ENCODE data around the gene GLRX.
A peak's percentile ranks its signal among the peaks of the same experiment; 100 is the strongest.

The GLRX gene, protein sequence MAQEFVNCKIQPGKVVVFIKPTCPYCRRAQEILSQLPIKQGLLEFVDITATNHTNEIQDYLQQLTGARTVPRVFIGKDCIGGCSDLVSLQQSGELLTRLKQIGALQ

DNA sequence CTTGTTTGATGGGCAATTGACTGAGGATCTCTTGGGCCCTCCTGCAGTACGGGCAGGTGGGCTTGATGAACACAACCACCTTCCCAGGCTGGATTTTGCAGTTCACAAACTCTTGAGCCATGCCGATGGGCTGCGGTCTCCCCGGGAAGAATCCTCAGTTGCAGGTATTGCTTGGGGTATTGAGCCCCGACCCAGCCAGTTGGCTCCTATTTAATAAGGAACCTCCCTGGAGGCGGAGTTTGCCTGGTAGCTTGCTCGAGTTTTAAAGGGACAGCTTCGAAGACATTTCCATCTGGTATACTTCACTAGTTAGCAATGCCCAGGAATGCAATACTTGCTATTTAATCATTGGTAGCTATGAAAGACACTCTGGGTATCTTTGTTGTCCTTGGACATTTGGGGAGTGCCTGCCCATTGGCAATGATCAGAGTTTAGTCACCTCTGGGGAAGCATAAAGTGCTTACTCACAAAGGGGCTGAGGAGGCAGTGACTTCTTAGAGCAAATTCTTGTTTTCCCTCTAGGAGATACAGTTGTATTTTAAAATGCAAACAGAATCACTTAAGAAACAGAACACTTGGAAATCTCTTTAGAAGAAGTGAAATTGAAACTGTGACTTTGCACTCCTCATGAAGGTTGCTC is at the start of gene GLRX:
Gene GLRX (minus strand): TSS at position 185 of the 640 bp plus-strand sequence. CDS start 64 bp downstream, at position 121.
- peak in 1 of 2 experiments; percentile 46 for DNase-seq

DNA sequence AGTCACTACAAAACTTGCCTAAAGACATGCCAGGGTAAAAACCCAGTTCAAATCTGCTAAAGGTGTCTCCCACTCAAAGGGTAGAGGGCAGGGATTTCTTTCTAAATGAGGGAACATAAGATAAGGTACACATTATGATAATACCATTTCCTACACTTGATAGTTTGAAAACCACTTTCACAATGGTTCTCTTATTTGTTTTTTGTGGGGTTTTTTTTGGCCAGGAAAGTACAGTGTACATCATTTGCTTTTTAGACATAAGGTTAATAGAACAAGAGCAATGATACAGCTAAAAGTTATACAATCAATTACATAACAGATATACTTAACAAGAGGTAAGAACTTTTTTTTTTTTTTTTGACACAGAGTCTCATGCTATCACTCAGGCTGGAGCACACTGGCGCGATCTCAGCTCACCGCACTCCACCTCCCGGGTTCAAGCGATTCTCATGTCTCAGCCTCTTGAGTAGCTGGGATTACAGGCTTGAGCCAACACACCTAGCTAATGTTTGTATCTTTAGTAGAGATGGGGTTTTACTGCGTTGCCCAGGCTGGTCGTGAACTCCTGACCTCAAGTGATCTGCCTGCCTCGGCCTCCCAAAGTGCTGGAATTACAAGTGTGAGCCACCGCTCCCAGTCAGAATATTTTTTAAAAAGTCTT is 48.8 kb upstream of the GLRX start:
- no peak for DNase-seq

DNA sequence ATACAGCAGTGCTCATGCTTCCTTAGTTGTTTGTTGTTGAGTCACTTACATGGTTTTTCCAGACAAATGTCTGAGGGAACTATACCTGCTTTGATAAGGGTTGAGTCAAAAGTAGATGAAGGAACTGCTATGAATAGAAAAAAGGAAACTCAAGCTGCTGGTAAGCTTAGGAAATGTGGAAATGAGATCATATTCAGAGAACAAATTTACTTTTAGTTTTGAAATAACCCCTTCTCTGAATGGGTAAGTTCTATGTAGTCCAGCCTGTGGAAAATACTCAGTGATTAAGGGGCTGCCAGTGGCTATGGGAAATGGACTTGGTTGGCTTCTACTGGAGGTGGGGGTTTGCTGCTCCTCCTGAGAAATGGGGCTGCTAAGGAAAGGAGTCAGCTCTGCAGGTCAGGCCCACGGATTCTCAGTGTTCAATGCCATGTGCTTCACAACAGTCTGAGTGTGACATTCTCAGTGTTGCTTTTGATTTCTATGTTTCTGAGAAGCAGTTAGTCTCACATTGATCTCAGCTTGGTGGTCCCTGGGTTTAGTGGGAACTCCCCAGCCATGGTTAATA is 47.7 kb upstream of the GLRX start:
- DNase-seq = peak; percentile 26 to 40

DNA sequence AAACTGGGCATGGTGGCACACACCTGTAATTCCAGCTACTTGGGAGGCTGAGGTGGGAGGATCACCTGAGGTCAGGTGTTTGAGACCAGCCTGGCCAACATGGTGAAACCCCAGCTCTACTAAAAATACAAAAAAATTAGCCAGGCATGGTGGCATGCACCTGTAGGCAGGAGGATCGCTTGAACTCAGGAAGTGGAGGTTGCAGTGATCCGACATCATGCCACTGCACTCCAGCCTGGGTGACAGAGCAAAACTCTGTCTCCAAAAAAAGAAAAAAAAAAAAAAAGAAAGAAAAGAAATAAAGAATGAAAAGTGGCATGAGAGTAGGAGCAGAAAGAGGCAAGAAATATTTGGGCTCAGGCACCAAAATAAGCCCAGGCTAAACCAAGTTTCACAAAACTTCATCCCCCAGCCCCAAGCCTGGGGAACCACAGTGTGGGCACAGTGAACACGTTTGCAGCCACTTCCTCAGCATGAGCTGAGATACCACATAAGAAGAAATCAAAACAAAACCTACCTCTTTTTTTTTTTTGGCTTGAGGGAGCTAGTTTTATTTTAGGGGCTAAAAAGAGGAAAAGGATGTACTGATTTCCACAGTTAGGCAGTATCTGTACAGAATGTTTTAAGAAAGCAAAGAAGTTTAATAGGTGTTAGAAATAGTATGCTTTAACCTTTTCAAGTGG is 46.8 kb upstream of the GLRX start:
- peak; percentile 17 to 32 for DNase-seq

DNA sequence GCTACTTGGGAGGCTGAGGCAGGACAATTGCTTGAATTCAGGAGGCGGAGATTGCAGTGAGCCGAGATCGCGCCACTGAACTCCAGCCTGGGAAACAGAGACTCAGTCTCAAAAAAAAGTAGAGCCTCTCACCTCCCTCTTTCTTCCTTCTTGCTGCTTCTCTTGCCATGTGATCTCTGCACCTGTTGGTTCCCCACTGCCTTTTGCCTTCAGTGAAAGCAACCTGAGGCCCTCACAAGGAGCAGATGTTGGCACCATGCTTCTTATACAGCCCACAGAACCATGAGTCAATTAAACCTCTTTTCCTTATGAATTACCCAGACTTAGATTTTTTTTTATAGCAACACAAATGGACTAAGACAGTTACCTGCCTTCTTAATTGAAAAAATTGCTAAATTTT is 45.6 kb upstream of the GLRX start:
- DNase-seq = no peak

DNA sequence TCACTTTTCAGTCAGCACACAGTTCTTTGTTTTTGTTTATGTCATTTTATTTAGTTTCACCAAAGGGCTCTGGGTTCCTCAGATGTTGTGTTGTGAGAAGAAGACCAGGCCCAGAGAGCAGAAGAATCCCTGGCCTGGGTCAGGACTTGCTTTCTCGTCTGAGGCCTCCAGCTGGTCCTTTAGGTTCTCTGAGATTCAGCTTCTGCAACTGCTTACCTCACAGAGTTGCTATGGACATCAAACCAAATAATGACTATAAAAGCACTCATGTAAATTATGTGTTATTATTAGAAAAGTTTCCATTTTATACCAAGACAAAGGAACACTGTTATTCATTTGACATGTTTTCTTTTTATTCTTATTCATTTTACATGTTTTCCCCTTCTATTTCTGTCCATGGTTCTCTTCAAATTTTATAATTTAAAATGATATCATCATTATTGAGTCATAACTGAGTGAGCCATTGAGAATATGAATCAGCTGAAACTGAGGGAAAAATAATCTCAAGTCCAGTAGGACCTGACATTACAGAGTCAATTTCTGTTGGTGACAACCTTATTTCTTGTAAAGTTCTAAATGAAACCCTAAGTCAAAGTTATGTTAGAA is 44.0 kb upstream of the GLRX start:
- DNase-seq = no peak

DNA sequence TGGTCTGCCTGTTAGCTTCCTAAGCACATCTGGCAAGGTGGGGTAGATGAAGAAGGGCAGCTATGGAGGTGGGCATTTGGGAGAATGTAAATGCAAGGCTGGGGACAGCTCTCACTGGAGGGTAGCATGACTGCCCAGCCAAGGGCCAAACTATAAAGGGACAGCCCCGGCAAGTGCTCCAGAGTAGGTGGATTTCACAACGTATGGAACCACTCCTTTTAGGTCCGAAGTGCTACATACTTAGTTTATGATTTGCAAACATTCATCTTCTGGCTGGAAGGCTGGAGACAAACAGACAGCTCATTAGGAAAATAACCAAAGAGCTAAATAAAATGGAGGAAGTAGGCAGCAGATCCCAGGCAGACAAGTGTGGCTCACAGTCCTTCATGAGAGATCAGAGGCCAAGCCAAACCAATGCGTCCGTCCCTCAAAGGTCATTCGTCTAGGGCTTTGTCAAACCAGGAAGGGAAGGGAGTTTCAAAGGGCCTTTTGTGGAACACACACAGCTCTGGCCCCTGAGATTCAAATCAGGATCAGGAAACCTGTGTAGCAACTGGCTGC is 42.5 kb upstream of the GLRX start:
- DNase-seq = no peak

DNA sequence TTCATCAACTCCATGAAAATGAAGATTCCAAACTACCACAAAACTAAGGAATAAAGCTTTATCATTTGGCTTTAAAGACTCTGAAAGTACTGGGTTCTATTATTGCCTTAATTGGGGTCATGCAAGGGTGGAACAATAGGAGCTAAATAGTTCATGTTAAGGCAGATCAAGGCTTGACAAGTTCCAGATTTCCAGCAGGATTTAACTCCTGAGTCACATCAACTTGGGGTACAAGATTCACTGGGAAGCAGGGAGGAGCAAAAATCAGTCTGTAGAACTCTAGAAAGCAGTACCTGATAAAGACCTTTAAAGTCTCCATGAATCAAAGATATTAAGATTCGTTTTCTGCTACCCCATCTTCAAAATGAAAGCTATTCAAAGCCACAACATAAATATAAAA is 41.9 kb upstream of the GLRX start:
- no peak for DNase-seq

DNA sequence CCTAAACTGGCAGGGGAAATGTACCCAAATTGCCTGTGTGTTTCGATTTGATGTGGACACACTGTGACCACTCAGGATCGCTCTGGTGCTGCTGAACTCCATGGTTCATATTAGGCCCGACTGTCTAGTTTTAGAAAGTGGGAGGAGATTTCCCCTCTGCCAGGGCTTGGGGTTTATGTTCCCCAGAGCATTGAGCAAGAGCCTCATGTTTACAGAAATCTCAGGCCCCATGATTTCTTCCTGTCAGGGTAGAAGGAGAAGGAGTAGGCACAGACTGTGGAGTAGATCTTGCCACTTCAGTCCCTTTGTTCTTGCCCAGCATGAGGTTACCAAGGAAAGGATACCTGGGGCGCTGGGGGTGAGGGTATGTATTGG is 40.8 kb upstream of the GLRX start:
- DNase-seq = no peak

DNA sequence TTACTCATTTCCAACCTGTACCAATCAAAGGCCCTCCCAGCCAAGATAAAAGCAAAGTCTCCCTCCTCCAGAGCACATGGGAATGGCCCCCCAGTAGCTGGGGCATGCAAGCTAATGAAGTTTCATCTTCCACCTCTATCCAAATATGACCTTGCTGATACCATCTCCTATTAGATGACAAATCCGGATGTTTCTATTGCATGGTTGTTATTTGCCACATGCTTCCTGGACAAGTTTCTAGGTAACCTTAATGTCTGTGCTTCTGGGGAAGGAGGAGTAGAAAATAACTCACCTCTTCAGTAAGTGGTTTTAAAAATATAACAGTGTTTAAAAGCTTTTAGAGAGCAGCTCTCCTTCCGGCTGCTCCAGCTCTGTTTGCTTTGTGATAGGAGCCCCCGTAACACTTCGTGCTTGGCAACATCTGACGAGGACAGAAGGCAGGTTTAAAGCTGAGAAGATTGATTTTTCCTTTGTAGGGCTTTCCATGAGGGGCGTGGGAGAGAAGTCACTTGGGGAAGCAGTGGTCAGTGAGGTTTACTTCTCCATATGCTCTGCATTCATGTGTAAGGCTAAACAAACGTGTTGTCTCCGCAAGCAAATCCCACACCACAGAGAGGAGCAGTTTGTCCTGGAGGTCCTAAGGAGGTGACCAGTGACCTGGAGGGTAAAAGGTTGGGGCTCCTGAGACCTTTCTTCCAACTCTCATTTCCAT is 40.3 kb upstream of the GLRX start:
- DNase-seq = no peak

DNA sequence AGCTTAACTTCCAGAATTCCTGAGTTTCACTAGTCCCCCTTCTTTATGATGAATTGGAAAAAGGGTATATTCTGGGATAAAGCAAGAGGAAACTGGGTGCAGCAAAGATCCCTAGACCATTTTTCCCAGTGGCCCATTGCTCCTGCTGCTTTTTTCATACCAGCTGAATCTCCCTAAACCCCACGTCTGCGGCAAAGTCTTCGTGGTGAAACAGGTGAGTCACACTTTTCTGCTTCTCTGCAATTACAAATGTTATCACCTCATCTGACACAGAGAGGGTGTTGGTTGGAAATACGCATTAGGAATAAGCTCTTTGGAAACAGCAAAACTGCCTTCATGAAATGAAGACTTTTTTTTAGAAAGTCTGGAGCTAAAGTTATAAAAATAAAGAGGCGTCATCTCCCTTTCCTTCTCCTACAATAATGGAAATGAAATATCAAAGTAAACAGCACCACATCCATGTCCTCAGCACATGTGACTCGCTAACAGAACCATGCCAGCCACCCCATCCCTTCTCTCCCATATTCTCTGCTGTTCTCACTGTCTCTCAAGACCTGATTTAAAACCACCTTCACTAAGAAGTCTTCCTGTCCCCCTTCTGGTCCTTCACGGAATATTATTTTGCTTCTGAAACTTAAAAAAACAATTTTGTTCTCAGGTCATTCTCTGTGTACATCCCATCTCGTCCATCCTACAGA is 39.5 kb upstream of the GLRX start:
- peak in 1 of 2 experiments; percentile 17 for DNase-seq

DNA sequence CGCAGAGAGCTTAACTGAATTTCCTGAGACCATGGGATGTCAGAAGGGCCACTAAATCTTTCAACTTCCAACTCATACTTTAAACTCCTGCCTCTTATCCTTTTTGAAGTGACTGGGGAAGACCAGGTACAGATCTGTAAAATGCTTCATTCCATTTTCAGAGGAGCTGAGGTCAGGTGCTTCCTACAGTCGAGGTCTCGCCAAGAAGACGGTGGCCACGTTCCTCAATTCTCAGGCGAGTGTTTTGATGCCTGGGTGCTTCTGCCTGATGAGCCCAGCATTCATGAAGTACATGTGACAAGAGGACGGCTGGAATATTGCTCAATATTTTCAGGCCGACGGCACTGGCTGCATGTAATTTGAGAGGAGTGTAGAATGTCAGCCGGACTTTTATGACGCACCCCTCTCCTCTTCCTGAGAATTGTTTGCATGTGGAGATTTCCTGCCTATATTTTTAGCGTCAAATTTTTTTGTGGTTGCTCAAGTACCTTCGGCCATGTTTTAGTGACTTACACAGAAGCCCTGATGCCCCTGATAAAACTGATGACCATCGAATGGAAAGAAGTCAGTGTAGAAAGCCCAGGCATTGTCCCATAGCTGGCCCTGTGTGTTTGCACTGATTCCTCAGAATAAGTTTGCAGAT is 38.8 kb upstream of the GLRX start:
- no peak for DNase-seq

DNA sequence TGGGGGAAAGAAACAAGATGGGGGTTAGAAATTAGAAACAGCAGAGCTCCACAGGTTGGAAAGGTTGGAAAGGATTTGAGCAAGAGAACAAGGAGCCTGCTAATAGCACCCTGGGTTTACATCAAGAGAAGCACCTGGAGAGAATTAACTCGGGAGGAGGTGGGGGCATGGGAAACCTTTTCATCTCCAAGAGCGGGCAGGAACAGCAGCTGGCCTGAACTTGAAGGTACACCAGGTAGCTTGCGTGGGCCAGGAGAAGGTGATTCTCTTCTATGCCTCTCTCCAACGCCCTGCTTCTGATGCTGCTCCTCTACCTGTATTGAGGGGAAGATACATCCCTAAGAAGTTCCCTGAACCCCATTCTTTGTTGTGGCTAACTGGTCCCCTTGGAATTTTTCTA is 37.1 kb upstream of the GLRX start:
- DNase-seq = no peak

DNA sequence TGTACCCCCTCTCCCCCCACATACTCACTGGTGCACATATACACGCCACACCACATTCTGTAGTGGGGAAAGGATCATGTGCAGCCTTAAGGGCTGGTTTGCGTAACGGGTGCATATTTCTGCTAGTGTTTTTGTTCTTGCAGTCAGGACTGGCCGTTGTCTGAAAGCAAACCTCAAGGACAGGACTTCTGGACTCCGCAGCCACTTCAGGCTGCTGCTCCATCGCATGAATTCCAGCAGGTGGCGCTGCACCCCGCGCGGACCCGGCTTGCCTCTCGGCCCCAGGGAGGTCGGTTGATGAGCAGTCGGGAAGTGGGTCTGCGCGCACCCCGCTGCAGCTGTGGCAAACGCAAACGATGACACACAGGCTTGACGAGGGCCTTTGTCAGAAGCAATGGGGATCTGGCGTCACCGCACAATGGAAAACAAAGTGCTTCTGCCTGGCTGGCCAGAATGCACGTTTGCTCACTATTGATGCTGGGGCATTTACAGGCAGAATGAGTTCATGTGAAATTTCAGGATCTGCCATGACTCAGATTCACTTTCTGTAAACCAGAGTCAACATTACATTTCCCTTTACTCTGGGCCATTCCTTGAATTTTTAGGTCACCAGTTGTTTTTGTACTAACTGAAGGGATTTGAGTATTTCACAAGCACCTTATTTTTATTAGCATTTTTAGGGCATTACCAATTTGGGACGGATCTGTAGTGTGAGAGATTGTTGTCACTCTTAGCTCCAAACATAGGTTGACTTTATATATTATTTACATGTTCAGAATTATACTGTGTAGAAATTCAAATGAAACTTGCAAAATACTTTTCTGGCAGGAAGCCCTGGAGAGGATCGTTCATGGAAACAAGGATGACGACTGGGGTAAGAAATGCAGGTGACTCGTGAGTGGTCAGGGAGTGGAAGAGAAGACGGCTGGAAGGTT is 36.4 kb upstream of the GLRX start:
- DNase-seq = peak; percentile 89 to 92

DNA sequence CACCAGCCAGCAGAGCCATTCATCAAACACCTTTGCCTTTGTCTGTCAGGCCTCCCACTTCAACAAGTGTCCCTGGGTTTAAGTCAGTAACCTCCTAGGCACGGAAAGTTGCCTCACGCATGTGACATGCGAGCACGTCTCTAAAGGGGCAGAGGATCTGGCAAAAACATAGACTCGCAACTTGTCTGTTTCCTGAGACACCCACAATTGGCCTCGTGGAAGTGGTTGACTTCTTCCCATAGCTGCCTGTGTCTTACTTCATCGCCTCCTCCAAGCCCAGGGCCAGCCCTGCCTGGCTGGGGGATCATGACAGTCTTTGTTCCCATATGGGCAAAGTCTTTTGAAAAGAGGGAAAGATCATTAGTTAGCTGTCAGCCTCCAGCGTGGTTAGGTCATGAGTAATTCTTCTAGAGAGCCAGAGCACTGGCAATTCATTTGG is 35.5 kb upstream of the GLRX start:
- no peak for DNase-seq

DNA sequence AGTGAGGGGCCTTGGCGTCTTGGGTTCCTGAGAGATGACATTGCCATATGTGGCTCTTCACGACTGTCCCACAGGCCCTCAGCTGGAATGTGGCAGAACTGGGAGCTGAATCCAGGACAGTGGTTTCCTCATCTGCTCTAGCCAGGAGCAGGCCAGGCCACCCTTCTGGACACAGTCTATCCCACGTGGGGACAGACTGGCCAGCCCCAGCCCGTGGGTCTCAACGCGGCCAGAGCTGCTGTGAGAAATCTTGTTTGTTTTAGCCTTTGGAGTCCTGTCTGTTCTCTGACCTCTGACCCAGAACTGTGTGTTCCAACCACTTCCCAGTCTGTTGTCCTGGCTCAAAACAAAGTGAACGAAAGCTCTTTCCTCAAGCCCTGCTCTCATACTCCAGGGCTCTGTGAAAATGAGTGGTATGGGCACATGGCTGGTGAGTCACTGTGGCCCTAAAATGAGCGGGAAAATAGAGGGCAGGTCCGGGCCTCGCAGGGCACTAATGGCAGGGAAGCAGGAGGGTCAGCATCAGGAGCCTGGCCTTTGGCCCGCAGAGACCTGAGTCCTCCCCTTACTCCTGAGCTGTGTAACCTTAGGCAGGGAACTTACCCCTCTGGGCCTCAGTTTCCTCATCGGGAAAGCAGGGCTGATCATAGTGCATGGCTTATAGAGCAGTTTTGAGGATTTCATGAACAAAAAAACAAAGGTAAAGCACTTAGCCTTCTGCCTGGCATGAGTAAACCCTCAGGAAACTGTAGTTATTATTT is 34.8 kb upstream of the GLRX start:
- no peak for DNase-seq

DNA sequence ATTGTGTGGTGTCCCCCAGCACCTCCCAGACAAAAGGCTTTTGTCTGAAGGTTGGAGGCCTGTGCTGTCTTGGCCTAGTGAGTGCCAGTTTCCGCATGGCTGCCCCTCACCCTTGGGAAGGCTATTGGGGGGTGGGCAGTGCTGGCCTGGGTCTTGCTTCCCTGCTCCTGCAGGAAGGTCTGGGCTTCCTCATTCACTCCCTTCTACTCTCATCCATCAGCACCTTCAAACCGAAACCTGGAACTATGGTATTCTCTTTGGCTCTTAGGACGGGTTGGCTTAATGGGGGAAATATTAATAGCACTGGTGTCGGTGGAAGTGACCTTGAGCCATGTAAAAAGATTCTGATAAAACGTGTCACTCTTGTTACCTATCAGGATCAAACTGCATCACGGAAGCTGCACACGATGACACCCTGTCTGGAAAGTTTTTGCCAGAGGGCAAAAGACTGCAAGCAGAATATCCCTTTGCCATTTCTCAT is 34.0 kb upstream of the GLRX start:
- DNase-seq = no peak

DNA sequence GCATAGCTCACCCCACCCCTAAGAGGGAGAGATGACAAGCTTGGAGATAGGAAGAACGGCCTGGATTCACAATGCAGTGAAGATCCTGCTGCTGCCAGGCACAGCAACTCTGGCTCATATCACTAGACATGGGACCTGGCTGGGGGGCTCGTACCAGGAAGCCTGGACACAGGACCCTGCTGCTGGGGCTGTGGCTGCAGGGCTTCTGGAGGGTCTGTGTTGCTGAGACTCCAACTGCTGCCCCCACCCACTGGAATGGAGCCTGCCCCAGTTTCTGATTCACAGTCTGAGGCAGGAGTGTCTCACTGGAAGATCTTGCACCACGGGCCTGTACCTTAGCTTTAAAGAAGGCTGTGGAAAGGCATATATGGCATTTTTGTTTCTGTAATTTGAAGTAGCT is 31.0 kb upstream of the GLRX start:
- DNase-seq = no peak

DNA sequence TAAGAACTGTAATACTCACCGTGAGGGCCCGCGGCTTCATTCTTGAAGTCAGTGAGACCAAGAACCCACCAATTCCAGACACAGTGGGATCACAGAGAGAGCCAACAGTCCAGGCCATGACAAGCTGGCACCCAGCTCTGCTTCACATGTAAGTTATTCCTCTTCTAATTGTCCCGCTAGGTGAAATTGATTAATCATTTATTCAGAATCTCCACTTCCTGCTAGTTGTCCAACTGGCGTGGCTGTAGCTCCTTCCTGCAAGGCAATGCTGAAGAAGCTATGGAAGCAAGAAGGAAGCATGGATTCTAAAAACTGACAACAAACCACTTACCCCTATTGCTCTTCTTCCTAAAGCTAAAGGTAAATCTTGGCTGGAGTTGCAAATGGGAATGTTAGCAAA is 30.0 kb upstream of the GLRX start:
- no peak for DNase-seq

Data from activated CD4-positive, alpha-beta T cell treated with anti-CD3 and anti-CD28 coated beads, Interleukin-2, amount 50 U/mL, for 4 hours (primary cell).